Neural progenitor cell (in vitro differentiated cells): ENCODE results near the gene C6orf62. TPM values are rescaled to one million over a fixed set of nuclear protein-coding genes. Genes with fewer than 3 reads are reported as not detected.
"Not testable (repeated sequence)": the region's sequence is repeated elsewhere in the genome, so short reads cannot be mapped to it uniquely, and the experiment has no call there.

Experiments
- DNase-seq: peaks from one replicate; pipeline ENCODE4 v3.0.0-alpha.2; 2016; ENCODE audit warnings: low spot score
- H2AFZ ChIP-seq: fragments of 200-600 bp; sonication (generic); replicated peaks from 2 replicates; pipeline ENCODE4 v1.6.1; 2016; ENCODE audit warnings: antibody characterized with exemption
- H3F3A ChIP-seq: fragments of 200-600 bp; sonication (generic); 2 replicates; pipeline ENCODE4 v1.6.1; 2016; ENCODE audit warnings: antibody characterized with exemption, low read depth
- H3K27ac ChIP-seq: fragments of 200-600 bp; sonication (generic); 2 replicates; pipeline ENCODE4 v1.5.1; 2016; ENCODE audit warnings: mild to moderate bottlenecking
- H3K27me3 ChIP-seq: fragments of 200-600 bp; sonication (generic); 2 replicates; pipeline ENCODE4 v1.6.1; 2016; ENCODE audit warnings: mild to moderate bottlenecking, moderate library complexity
- H3K36me3 ChIP-seq: fragments of 200-600 bp; sonication (generic); 2 replicates; pipeline ENCODE4 v1.5.1; 2016
- H3K4me1 ChIP-seq: fragments of 200-600 bp; sonication (generic); 2 replicates; pipeline ENCODE4 v1.6.1; 2016; ENCODE audit warnings: mixed run types
- H3K4me2 ChIP-seq: fragments of 200-600 bp; sonication (generic); 2 replicates; pipeline ENCODE4 v1.6.1; 2016
- H3K4me3 ChIP-seq: fragments of 200-600 bp; sonication (generic); 2 replicates; pipeline ENCODE4 v1.5.1; 2016
- H3K79me2 ChIP-seq: fragments of 200-600 bp; sonication (generic); 2 replicates; pipeline ENCODE4 v1.6.1; 2016; ENCODE audit warnings: low read depth
- H3K9ac ChIP-seq: fragments of 200-600 bp; sonication (generic); 2 replicates; pipeline ENCODE4 v1.6.1; 2016
- H3K9me3 ChIP-seq: fragments of 200-600 bp; sonication (generic); 2 replicates; pipeline ENCODE4 v1.5.1; 2016; ENCODE audit warnings: low read depth
- H4K20me1 ChIP-seq: fragments of 200-600 bp; sonication (generic); 2 replicates; pipeline ENCODE4 v1.6.1; 2016; ENCODE audit warnings: low read depth
- H3K27ac Mint-ChIP-seq: 3 replicates; pipeline ENCODE4 v1.8.0; 2021; ENCODE audit warnings: mixed read lengths
- H3K27me3 Mint-ChIP-seq: 2 replicates; pipeline ENCODE4 v1.8.0; 2022; ENCODE audit warnings: low read depth, mild to moderate bottlenecking, inconsistent platforms, moderate library complexity, mixed read lengths; ENCODE audit not compliant: insufficient read depth
- H3K36me3 Mint-ChIP-seq: 3 replicates; pipeline ENCODE4 v1.8.0; 2021; ENCODE audit warnings: mixed read lengths
- H3K4me1 Mint-ChIP-seq: 3 replicates; pipeline ENCODE4 v1.8.0; 2021; ENCODE audit warnings: mixed read lengths
- H3K4me3 Mint-ChIP-seq: 3 replicates; pipeline ENCODE4 v1.8.0; 2021; ENCODE audit warnings: mild to moderate bottlenecking, moderate library complexity, mixed read lengths
- H3K9me3 Mint-ChIP-seq: 3 replicates; pipeline ENCODE4 v1.8.0; 2020; ENCODE audit warnings: mixed read lengths
- CTCF ChIP-seq: fragments of 200-600 bp; sonication (generic); IDR thresholded peaks from 2 replicates; pipeline ENCODE4 v1.5.1; 2017; ENCODE audit warnings: antibody characterized with exemption, mild to moderate bottlenecking
- EZH2 ChIP-seq: fragments of 200-600 bp; sonication (generic); IDR thresholded peaks from 2 replicates; pipeline ENCODE4 v1.6.1; 2017; ENCODE audit warnings: antibody characterized with exemption, mild to moderate bottlenecking, moderate library complexity
- EZH2phosphoT487 ChIP-seq: fragments of 200-600 bp; sonication (generic); IDR thresholded peaks from 2 replicates; pipeline ENCODE4 v1.6.1; 2017; ENCODE audit warnings: antibody characterized with exemption
- total RNA-seq: library from RNA; depleted of rRNA; stranded (reverse); fragments of >200 nt; gene quantifications from 2 replicates; pipeline ENCODE4 v1.2.3, GENCODE V29; 2015; ENCODE audit warnings: low replicate concordance

Gene C6orf62
- total RNA-seq, 1 donor from 2014 or later: 82.3 TPM

GRCh38 chr6:24664046-24664987 is 54.6 kb downstream of the C6orf62 start:
- H3K36me3 Mint-ChIP-seq: peaks cover 32% of the 10 kb centered on the region
- H3K9me3 Mint-ChIP-seq: peaks cover 8% of the 10 kb centered on the region
- peaks cover 21% of the 10 kb centered on the region for H3F3A ChIP-seq
- H3K4me3 Mint-ChIP-seq: peak overlapping the region; percentile 50
- peaks cover 63% of the 10 kb centered on the region for H3K79me2 ChIP-seq
- peaks cover 8% of the 10 kb centered on the region for H3K27me3 Mint-ChIP-seq
- H3K27me3 ChIP-seq: no peaks in the 10 kb centered on the region
- H3K9me3 ChIP-seq: no peaks in the 10 kb centered on the region
- peak overlapping the region; percentile 83 for H3K4me3 ChIP-seq
- H3K36me3 ChIP-seq: no peaks in the 10 kb centered on the region
- H3K27ac ChIP-seq: no peak overlapping the region
- no peak for DNase-seq
- peaks cover 34% of the 10 kb centered on the region for H3K4me1 ChIP-seq
- H3K4me1 Mint-ChIP-seq: peaks cover 28% of the 10 kb centered on the region
- H2AFZ ChIP-seq: no peak overlapping the region
- peaks cover 32% of the 10 kb centered on the region for H4K20me1 ChIP-seq
- H3K27ac Mint-ChIP-seq: no peak overlapping the region
- TF ChIP-seq EZH2 (no peak), CTCF (no peak), EZH2phosphoT487 (no peak)
- no peak overlapping the region for H3K9ac ChIP-seq
- peak overlapping the region; percentile 97 for H3K4me2 ChIP-seq

GRCh38 chr6:24663189-24663588 is 55.8 kb downstream of the C6orf62 start:
- no peaks in the 10 kb centered on the region for H3K36me3 ChIP-seq
- peaks cover 37% of the 10 kb centered on the region for H4K20me1 ChIP-seq
- no peak overlapping the region for H3K27ac ChIP-seq
- H3K9me3 ChIP-seq: no peaks in the 10 kb centered on the region
- peaks cover 71% of the 10 kb centered on the region for H3K79me2 ChIP-seq
- Mint-ChIP-seq H3K4me1 (peaks cover 30% of the 10 kb centered on the region), H3K36me3 (peaks cover 30% of the 10 kb centered on the region), H3K4me3 (no peak overlapping the region), H3K9me3 (peaks cover 2% of the 10 kb centered on the region), H3K27me3 (peaks cover 8% of the 10 kb centered on the region), H3K27ac (no peak overlapping the region)
- H3K9ac ChIP-seq: no peak overlapping the region
- H3K27me3 ChIP-seq: no peaks in the 10 kb centered on the region
- no peak overlapping the region for H3K4me3 ChIP-seq
- TF ChIP-seq EZH2phosphoT487: no peak
- TF ChIP-seq EZH2: no peak
- no peak for TF ChIP-seq CTCF
- DNase-seq: no peak
- H3K4me2 ChIP-seq: no peak overlapping the region
- no peak overlapping the region for H2AFZ ChIP-seq
- H3F3A ChIP-seq: peaks cover 21% of the 10 kb centered on the region
- peaks cover 34% of the 10 kb centered on the region for H3K4me1 ChIP-seq

- peak overlapping the region; percentile 51 for H3K4me2 ChIP-seq
- Mint-ChIP-seq H3K4me1 (peaks cover 27% of the 10 kb centered on the region), H3K27me3 (peaks cover 4% of the 10 kb centered on the region), H3K27ac (no peak overlapping the region), H3K9me3 (no peaks in the 10 kb centered on the region), H3K4me3 (no peak overlapping the region), H3K36me3 (peaks cover 36% of the 10 kb centered on the region)
- peaks cover 41% of the 10 kb centered on the region for H4K20me1 ChIP-seq
- H3K4me1 ChIP-seq: peaks cover 30% of the 10 kb centered on the region
- H3K9me3 ChIP-seq: no peaks in the 10 kb centered on the region
- peaks cover 74% of the 10 kb centered on the region for H3K79me2 ChIP-seq
- H2AFZ ChIP-seq: no peak overlapping the region
- peak overlapping the region; percentile 3 for H3K4me3 ChIP-seq
- no peak overlapping the region for H3K9ac ChIP-seq
- TF ChIP-seq EZH2phosphoT487 (no peak), EZH2 (no peak), CTCF (no peak)
- peak overlapping the region; percentile 39 for H3K27ac ChIP-seq
- no peaks in the 10 kb centered on the region for H3K36me3 ChIP-seq
- no peak for DNase-seq
- no peaks in the 10 kb centered on the region for H3K27me3 ChIP-seq
- H3F3A ChIP-seq: peaks cover 21% of the 10 kb centered on the region
Observed at GRCh38 chr6:24662236-24662635, 56.7 kb downstream of the C6orf62 start.

GRCh38 chr6:24661759-24662158 is 57.2 kb downstream of the C6orf62 start:
- not testable (repeated sequence) for H3K9ac ChIP-seq, H3K9me3 Mint-ChIP-seq, H3K4me3 Mint-ChIP-seq, H3K27me3 ChIP-seq, H3K27ac Mint-ChIP-seq, H3K27me3 Mint-ChIP-seq, H3K36me3 ChIP-seq, H3K9me3 ChIP-seq, H2AFZ ChIP-seq, DNase-seq
- peaks cover 78% of the 10 kb centered on the region for H3K79me2 ChIP-seq
- peaks cover 45% of the 10 kb centered on the region for H4K20me1 ChIP-seq
- peak overlapping the region; percentile 51 for H3K4me2 ChIP-seq
- Mint-ChIP-seq H3K36me3 (peaks cover 39% of the 10 kb centered on the region), H3K4me1 (peaks cover 25% of the 10 kb centered on the region)
- peak overlapping the region; percentile 39 for H3K27ac ChIP-seq
- H3K4me1 ChIP-seq: peaks cover 28% of the 10 kb centered on the region
- peak overlapping the region; percentile 3 for H3K4me3 ChIP-seq
- peaks cover 17% of the 10 kb centered on the region for H3F3A ChIP-seq
